ENCODE results near the gene DNAL1. TPM values are rescaled to one million over a fixed set of nuclear protein-coding genes. Genes with fewer than 3 reads are reported as not detected.

DNAL1 gene
- total RNA-seq, 1 donor from 2014 or later: 18.1 TPM

- H3K4me1 Mint-ChIP-seq: no peaks in the 10 kb centered on the region
- no peak for TF ChIP-seq CTCF (conservative IDR thresholded peaks at IDR 0.05)
- no peaks in the 10 kb centered on the region for H3K27me3 Mint-ChIP-seq (ENCODE audit: low read depth)
- peaks cover under 1% of the 10 kb centered on the region for H3K36me3 Mint-ChIP-seq (ENCODE audit: low read depth)
- no peak for DNase-seq (ENCODE audit: low read depth, low spot score)
- H3K27ac Mint-ChIP-seq (ENCODE audit: unreplicated experiment): no peak overlapping the region
- H3K9me3 Mint-ChIP-seq: no peaks in the 10 kb centered on the region
- H3K4me3 Mint-ChIP-seq: no peak overlapping the region
Measured at GRCh38 chr14:73667854-73668253, 23.1 kb downstream of the DNAL1 start.

GRCh38 chr14:73674986-73675385, 30.2 kb downstream of the DNAL1 start:
- TF ChIP-seq CTCF (conservative IDR thresholded peaks at IDR 0.05): no peak
- Mint-ChIP-seq H3K36me3 (ENCODE audit: low read depth) (peaks cover 2% of the 10 kb centered on the region), H3K9me3 (no peaks in the 10 kb centered on the region), H3K27me3 (ENCODE audit: low read depth) (no peaks in the 10 kb centered on the region), H3K27ac (ENCODE audit: unreplicated experiment) (peak overlapping the region; percentile 54), H3K4me1 (no peaks in the 10 kb centered on the region), H3K4me3 (no peak overlapping the region)
- no peak for DNase-seq (ENCODE audit: low read depth, low spot score)

- Mint-ChIP-seq H3K9me3 (no peaks in the 10 kb centered on the region), H3K4me1 (no peaks in the 10 kb centered on the region), H3K27ac (ENCODE audit: unreplicated experiment) (no peak overlapping the region), H3K4me3 (no peak overlapping the region), H3K36me3 (ENCODE audit: low read depth) (peaks cover 2% of the 10 kb centered on the region), H3K27me3 (ENCODE audit: low read depth) (no peaks in the 10 kb centered on the region)
- TF ChIP-seq CTCF (conservative IDR thresholded peaks at IDR 0.05): no peak
- DNase-seq (ENCODE audit: low read depth, low spot score): no peak
Measured at GRCh38 chr14:73678698-73679097, 33.9 kb downstream of the DNAL1 start.

- TF ChIP-seq CTCF (conservative IDR thresholded peaks at IDR 0.05): no peak
- Mint-ChIP-seq H3K4me1 (no peaks in the 10 kb centered on the region), H3K9me3 (no peaks in the 10 kb centered on the region), H3K27me3 (ENCODE audit: low read depth) (no peaks in the 10 kb centered on the region), H3K36me3 (ENCODE audit: low read depth) (peaks cover 5% of the 10 kb centered on the region), H3K4me3 (no peak overlapping the region), H3K27ac (ENCODE audit: unreplicated experiment) (no peak overlapping the region)
- DNase-seq (ENCODE audit: low read depth, low spot score): no peak
Measured at GRCh38 chr14:73680821-73681220, 36.0 kb downstream of the DNAL1 start.

- Mint-ChIP-seq H3K4me1 (no peaks in the 10 kb centered on the region), H3K9me3 (no peaks in the 10 kb centered on the region), H3K27ac (ENCODE audit: unreplicated experiment) (no peak overlapping the region), H3K27me3 (ENCODE audit: low read depth) (no peaks in the 10 kb centered on the region), H3K36me3 (ENCODE audit: low read depth) (peaks cover 7% of the 10 kb centered on the region), H3K4me3 (no peak overlapping the region)
- DNase-seq (ENCODE audit: low read depth, low spot score): no peak
- TF ChIP-seq CTCF (conservative IDR thresholded peaks at IDR 0.05): no peak
Measured at GRCh38 chr14:73684627-73685026, 39.8 kb downstream of the DNAL1 start.

- no peak for DNase-seq (ENCODE audit: low read depth, low spot score)
- Mint-ChIP-seq H3K27me3 (ENCODE audit: low read depth) (no peaks in the 10 kb centered on the region), H3K27ac (ENCODE audit: unreplicated experiment) (no peak overlapping the region), H3K36me3 (ENCODE audit: low read depth) (peaks cover 7% of the 10 kb centered on the region), H3K9me3 (no peaks in the 10 kb centered on the region), H3K4me1 (no peaks in the 10 kb centered on the region), H3K4me3 (no peak overlapping the region)
- TF ChIP-seq CTCF (conservative IDR thresholded peaks at IDR 0.05): no peak
Measured at GRCh38 chr14:73685328-73685727, 40.5 kb downstream of the DNAL1 start.
